ENCODE results near the gene PRR9.

- TF ChIP-seq CTCF (tag by site-specific recombination; IDR thresholded peaks at IDR 0.05), result no peak
- no peak for TF ChIP-seq GLIS1 (tag by site-specific recombination; IDR thresholded peaks at IDR 0.05)
- no peak for TF ChIP-seq ZBTB10 (tag by site-specific recombination; IDR thresholded peaks at IDR 0.05)
- no peak for TF ChIP-seq ZNF335 (tag by site-specific recombination; conservative IDR thresholded peaks at IDR 0.05)
- TF ChIP-seq SETDB1 (IDR thresholded peaks at IDR 0.05; ENCODE audit: insufficient read length, low read length), result no peak
- no peak for TF ChIP-seq SP7 (tag by site-specific recombination; IDR thresholded peaks at IDR 0.05)
- no peak for TF ChIP-seq ZNF274 (IDR thresholded peaks at IDR 0.05; ENCODE audit: low read length)
- no peak for TF ChIP-seq ZNF274 (tag by site-specific recombination; IDR thresholded peaks at IDR 0.05; ENCODE audit: borderline replicate concordance)
Measured at GRCh38 chr1:153192697-153193096, 24.7 kb upstream of the PRR9 start.

Measured in HEK293 (cell line).